HG03457 (cell line): ENCODE measurements around the gene CD320.
"Not testable (repeated sequence)": the region's sequence is repeated elsewhere in the genome, so short reads cannot be mapped to it uniquely, and the experiment has no call there.

Source experiments
- ATAC-seq: cut with Tn5 transposase; IDR thresholded peaks from one replicate; pipeline ENCODE4 v1.9.1; 2021; ENCODE audit warnings: moderate number of reproducible peaks; ENCODE audit not compliant: unreplicated experiment

Gene CD320

DNA sequence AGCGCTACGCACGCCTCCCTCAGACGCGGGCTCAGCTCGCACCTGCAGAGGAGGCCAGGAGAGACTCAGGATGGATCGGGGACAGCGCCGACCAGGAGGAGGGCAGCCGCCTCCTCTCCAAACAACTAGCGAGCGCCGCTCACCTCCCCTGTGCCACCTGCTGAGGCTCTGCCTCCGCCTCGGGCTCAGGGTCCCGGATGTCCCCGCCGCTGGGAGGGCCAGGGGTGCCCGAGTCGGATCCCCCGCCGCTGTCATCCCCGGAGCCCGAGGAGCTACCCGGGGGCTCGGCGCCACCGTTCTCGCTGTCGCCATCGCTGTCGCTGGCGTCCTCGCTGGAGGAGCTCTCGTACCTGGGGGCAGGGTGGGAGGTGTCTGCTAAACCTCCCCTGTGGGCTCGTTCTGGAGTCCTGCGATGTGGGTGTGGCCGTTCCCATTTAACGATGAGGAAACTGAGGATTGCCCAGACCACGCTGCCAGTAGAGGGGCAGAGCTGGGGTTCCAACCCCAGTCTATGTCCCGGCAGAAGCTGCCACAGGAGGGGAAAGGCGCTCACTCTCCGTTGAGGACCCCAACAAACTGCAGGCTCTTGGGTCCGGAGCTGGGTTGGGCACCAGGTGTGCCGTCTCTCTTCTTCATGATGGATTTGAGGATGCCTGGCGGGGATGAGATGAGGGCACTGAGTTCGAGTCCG lies 25.8 kb upstream of the CD320 start:
- ATAC-seq = no peak

- no peak for ATAC-seq
These were observed 25.0 kb upstream of the CD320 start for GRCh38 chr19:8332976-8333766.

DNA sequence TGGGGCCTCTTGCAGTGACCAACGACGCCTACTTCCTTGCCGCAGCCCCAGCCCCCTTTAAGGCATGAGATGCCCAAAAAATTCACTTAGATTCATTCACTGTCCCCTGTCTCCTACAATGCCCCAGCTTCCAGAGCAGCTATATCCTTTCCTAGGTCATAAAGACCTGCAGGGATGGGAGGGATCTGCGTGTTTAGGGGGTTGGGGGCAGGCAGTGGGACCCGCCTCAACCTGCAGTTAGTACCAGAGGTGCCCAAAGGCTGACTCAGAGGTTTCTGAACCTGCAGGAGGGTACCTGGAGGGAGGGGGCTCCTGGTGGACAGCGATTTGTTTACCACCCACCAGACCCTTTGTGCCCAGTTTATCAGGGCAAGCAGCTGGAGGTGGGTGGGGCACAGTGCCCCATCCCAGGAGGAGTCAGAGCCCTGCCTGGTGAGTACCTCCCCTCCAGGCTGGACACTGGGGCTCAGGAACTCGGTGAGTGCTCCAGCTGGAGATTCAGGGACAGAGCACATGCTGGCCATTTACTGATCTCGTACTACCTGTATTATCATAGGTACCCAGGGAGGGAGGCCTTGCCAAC lies 23.2 kb upstream of the CD320 start:
- ATAC-seq = no peak

- no peak for ATAC-seq
These were observed 21.8 kb upstream of the CD320 start for GRCh38 chr19:8329996-8330395.

GRCh38 chr19:8325454-8325853 lies 17.3 kb upstream of the CD320 start:
- no peak for ATAC-seq

GRCh38 chr19:8324186-8325050 lies 16.3 kb upstream of the CD320 start:
- ATAC-seq = no peak

DNA sequence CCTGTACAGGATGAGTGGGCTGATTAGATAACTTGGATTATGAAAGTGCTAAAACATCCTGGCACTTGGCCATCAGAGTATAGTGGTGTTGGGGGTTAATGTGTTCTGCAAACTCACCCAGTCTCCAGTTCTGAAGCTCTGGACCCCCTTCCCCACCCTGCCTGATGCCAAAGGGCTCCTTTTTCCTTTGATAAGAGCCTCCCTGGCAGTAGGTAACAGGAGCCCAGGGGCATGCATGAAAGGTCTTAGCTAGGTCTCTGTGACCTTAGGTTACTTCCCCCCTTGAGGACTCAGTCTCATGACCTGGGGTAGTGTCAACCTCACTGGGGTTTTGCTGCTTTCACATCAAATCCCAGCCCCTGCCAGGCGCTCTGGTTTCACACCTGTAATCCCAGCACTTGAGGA lies 15.6 kb upstream of the CD320 start:
- no peak for ATAC-seq

- ATAC-seq = no peak
These were observed 14.5 kb upstream of the CD320 start for GRCh38 chr19:8322638-8322997.

DNA sequence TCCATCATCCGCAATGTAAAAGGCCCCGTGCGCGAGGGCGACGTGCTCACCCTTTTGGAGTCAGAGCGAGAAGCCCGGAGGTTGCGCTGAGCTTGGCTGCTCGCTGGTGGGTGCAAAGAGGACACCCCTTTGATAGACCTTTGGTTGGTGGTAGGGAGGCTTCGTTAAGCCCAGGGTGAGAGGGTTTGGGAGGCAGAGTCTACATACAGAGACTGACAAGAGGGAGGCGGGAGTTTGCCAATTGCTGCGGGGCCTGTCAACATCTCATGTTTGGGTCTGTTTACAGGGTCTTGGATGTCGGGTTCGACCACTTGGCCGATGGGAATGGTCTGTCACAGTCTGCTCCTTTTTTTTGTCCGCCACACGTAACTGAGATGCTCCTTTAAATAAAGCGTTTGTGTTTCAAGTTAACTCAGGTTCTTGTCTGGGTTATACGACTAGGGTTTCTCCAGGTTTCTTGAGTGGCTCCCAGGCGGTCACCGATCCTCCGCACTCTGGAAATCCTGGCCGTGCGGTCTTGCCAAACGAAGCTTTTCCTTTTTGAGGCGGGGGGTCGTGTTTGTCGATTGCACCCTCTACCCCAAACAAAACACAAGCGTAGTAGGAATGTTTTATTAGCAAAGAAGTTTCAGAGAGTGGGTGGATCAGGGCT lies 14.0 kb upstream of the CD320 start:
- ATAC-seq = no peak

- ATAC-seq = peak; percentile 66
These were observed 13.2 kb upstream of the CD320 start, which contains the start of the genes NDUFA7 and RPS28 for GRCh38 chr19:8321067-8321985. TSS of gene NDUFA7 (minus strand) at chr19:8321375. CDS start at chr19:8321358, 17 bp downstream. TSS of gene RPS28 (plus strand) at chr19:8321496. CDS start at chr19:8321531, 35 bp downstream.

GRCh38 chr19:8320564-8321066 lies 12.5 kb upstream of the CD320 start:
- no peak for ATAC-seq

GRCh38 chr19:8319807-8320520 lies 11.8 kb upstream of the CD320 start:
- no peak for ATAC-seq

- ATAC-seq = not testable (repeated sequence)
These were observed 10.7 kb upstream of the CD320 start for GRCh38 chr19:8318835-8319234.

- no peak for ATAC-seq
These were observed 8.4 kb upstream of the CD320 start for GRCh38 chr19:8316351-8317125.

GRCh38 chr19:8314981-8315640 lies 7.0 kb upstream of the CD320 start:
- ATAC-seq = not testable (repeated sequence)

DNA sequence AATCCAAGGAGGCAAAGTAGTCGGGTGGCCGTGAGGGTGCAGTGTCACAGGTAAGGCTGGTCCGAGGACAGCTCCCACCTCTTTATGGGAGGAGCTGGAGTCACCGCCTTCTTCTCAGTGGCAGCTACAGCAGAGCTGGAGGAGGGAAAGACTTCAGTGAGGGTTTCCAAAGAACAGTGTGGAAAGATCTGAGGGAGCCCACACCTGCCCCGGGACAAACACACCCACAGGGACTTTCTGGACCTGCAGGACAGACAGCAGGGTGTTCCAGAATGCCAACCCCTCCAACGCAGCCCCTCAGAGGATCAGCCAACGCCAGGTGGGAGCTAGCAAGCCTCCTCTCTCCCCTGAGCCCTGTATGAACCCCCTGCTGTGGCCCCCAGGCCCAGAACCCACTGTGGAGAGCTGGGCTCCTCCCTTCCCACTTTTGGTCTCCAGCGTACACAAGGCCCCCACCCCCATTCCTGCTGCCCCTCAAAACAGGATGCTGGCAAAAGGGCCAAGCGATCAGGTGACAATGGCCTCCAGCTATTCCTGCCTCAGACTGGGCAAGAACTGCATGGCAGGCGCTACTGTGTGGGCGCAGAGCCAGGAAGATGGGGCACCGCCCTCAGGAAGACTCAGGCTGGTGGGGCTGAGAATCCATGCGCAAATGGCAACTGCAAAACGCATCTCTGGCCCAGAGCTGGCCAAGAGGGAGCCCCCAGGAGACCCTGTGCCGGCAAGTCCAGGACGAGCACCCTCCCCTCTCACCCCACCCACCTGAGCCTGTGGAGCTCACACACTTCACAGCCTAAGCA lies 3.5 kb upstream of the CD320 start:
- no peak for ATAC-seq
